GM19043 (cell line): ENCODE data around the gene IFT20.
"Not testable (repeated sequence)": the region's sequence is repeated elsewhere in the genome, so short reads cannot be mapped to it uniquely, and the experiment has no call there.

Source experiments
- ATAC-seq: cut with Tn5 transposase; IDR thresholded peaks from one replicate; pipeline ENCODE4 v1.9.1; 2021; ENCODE audit warnings: low read depth; ENCODE audit not compliant: unreplicated experiment

Gene IFT20

DNA sequence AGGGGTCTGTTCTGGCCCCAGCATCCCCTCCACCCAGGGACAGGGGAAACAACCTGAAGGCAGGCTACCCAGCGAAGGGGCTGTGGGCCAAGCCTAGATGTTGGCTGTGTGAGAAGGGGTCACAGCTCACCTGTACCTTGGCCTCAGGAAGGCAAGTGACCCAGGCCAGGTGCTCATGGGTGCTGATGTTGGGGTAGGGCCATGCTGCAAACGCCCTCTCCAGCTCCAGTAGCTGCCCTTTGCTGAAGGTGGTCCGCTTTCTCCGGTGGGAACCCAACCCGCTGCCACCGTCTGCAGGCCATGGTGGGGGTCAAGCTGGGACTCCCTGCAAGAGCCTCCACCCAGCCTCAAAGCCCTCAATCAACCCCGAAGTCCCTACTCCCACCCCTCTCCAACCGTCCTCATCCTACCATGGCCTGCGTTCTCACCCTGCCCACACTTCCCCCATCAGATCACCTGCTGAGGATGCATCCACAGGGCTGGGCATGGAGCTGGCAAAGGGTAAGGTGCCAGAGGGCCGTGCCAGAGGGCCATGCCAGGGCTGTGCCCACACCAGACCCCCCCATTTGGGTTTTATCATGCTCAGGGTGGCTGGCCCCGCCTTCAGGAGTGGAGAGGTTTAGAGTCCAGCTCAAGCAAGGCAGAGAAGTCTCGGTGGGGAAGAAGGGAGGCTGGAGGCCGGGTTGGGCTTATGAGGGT, 29.5 kb upstream of the IFT20 start, which contains the start of gene SEBOX:
SEBOX (minus strand) TSS at position 535 of the 699 bp plus-strand sequence; CDS start at position 487, 48 bp downstream.
- ATAC-seq = no peak

DNA sequence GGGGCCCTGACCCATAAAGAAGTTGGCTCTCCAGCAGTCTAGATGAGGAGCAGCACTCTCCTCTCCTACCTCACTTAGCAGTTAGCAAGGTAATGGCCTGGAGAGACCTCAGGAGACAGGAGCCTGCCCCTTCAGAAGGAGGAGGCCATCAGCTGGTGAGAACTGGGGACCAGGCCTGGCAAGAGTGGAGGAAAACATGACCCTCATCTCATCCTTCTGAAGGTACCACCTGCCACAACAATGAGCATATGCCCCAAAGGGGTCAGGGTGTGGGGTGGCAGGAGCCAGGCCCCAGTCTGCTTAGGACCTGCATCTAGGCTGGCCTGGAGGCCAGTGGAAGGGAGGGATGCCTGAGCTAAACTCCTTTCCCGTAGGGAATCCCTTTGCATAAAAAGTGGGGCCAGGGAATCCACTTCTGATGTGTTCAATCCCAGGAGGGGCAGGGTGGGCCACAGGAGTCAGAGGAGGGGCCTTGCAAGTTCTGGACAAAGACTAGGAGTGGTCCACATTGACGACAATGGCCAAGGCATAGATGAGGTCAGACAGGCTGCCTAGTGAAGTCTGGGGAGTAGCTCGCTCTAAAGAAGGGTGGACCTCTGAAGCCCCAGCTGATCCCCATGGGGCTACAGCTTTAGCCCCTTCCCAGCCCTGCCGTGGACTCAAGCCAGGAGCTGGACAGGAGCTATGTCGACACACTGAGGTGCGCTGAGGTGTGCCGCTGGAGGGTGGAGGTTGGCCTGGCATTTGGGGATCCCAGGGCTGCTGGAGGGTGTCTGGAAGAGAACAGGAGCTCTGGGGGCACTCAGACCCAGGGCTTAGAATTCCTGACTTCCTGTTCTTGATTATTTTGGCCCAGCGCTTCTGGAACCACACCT, 28.7 kb upstream of the IFT20 start:
- ATAC-seq = no peak

DNA sequence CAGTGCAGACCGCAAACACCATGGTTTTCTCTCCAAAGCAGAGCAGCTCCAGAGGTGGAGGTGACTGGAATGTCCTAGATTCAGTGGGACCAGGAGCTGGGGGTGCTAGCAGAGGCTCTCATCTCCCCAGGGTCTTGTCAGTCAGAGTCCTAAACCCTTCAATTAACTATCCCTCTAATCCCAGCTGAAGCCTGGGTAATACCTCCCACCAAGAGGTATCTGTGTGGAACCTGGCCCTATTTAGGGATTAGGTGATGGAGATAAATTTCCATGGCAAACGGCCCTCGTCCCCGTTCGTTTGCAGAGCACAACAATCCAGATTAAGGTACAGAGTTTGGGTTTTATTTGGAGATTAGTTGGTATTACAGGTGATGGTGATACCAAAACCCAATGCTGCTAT, 27.9 kb upstream of the IFT20 start:
- ATAC-seq = no peak

DNA sequence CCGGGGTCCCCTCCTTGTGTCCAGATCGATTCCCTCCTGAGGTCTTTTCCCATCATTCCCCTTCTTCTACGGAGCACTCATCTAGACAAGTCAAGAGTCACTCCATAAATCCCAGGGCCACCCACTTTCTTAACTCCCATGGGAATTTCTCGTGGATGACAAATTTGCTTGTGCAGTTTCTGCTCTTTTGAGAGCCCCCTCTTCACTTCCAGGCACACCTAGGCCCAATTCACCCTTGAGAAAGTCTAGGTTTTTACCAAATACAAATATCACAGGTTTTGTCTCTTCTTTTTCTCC, 22.6 kb upstream of the IFT20 start:
- no peak for ATAC-seq

DNA sequence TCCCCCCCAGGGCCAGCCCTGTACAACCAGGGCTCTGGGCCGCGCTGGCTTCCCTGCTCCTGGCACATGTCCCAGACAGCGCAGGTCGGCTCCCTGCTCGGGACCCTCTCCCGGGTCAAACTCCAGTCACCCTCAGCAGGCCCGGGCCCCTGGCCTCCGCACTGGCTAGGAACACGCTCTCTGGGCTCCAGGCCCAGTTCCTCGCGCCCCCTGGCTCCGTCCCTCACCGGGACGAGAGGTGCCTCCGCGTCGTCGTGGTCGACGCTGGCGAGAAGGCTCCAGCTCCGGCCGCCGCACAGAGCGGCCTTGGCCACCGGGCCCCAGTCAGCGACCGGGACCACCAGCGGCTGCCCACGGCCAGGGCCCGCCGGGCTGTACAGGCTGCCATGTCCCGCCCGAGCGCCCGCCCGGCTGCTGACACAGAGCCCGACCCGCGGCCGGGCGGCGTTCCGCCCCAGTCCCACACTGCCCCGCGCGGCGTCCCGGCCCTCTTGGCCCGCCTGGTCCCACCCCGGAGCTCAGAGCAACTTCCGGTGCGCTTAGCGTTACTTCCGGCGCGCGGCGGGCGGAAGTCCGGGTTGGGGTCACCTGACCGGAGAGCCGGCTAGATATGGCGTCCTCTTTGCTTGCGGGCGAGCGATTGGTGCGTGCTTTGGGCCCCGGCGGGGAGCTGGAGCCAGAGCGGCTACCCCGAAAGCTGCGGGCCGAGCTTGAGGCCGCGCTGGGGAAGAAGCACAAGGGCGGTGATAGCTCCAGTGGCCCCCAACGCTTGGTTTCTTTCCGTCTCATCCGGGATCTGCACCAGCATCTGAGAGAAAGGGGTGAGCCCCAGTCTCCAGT, 22.0 kb upstream of the IFT20 start, which contains the start of gene POLDIP2:
POLDIP2 (minus strand) TSS at position 467 of the 840 bp plus-strand sequence; CDS start at position 388, 79 bp downstream.
- ATAC-seq = peak; percentile 98

DNA sequence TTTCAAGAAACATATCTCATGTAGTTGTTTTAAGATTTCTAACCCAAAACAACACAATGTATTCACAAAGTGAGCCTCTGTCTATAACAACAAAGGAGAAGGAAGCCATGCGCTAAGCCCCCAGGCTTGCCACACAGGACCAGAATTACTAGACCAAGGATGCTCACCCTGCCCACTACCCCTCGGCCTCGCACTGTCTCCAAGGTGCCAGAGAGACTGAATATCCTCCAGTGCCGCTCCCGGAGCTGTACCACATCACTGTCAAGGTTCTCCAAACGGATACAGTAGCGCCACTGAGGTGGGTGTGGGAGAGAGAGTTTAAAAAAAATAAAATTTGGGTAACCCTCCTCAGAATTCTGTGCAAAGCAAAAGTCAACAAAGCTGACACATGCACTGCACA, 15.0 kb upstream of the IFT20 start:
- no peak for ATAC-seq

DNA sequence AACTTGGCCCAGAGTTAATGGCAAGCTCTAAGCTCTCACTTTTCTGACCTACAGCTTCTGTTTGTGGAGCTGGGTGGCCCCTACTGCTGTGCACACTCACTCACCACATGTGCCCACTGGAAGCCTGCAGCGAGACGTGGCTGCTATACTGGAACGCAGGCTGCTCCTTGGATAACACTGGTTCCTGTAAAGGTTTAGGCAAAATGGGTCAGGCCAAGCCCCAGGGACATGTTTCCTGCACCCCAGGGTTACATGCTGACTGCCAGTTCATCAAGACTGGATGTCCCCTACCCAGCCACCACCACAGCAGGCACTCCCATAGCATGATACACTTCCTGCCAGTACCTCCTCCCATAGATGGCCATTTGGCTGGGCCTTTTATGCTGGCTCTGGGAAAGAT, 13.7 kb upstream of the IFT20 start:
- ATAC-seq = no peak

DNA sequence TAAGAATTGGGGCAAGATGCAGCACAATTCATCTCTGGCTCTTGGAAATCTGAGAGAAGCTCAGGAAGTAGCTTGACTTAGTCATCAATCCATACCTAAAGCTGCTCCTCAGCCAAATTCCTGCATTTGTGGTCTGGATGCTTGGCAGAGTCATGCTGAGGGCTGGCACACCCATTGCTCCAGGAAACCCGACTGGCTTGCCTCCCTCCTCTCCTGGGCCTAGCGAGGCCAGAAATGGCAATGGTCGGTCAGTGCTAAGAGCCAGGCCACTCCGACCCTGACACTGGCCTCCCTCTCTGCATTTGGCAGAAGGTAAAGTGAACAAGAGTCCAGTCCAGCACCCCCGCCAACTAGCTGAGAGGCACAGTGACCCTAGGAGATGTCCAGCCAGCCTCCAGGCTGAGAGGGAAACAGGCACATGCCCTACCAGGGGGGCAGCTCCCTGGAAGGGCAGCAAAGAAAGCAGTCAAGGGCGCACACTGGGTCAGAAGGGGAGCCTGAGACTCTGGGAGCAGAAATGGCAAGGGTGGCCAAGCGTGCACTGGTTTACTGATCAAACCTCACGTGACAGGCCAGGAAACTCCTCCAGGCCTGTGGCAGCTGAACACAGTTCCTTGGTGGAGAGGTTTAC, 12.1 kb upstream of the IFT20 start:
- no peak for ATAC-seq

DNA sequence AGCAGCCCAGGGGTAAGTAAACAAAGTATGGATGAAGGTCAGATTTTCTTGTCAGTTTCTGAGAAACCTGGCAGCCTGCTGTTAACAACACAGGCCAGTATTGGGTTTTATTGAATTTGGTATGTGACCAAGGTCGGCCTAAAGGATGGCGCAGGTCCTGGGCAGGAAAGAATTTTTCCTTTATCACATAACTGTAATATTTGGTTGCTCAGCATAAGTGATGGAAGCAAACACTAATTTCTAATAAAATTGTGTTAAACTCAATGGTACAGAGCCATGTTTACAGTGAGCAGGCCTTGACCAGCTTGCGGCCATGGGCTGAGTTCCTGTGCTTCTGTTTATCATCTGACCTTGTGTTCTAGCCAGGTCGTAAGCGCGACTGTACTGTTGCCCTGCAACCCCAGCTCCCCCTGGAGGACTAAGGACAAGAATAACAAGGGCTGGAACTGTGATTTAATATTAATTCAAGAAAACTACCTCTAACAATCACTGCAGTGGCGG, 11.5 kb upstream of the IFT20 start:
- ATAC-seq = no peak

DNA sequence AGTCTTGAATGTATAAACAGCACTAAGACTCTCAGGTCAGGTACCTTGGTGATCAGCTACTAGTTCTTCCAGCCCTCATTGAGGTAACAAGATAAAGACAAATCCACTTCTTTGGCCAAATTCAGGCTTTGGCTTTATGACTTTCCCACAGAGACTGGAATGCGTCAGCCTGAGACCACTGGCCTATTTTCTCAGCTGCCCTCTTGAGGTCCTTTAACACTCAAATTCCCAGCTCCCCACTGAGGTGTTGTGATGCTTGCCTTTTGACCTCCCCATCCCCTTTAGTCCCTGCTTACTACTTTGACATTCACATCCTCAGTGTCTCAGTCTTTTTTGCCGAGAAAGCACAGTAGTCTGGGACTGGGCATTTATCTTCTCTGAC, 10.9 kb upstream of the IFT20 start:
- ATAC-seq = no peak

DNA sequence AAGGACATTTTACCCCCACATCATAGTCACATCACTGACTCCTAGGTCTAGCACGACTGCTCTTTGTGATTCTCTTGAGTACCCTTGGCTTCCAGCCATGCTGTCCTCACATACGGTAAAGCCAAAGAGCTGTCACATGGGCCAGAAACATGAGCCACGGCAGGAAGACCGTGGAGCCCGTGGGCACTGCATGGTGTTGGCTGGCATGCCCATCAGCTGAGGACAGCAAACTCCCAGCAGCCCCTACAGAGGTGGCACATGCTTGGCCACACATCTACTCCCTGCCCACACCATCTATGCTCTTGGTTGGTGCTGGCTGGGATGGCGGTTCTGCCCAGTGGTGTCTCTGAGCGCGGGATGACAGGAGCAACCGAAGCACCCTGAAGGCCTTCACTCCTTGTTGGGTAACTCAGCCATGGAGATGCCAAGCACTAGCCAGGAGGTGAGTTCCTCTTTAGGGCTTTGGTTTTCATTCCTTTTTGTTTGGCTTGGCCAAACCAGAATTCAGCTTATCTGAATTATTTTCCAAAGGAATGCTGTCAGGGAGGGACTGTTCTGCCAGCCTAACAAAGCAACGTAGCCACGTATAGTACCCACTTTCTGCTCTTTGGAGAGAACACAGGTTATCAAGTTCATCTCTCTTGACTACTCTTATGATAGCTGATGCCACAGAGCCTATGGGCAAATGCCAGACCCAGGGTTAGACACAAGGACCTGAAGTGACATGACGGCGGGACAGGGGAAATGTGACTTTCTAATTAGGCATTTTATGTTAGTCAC, 10.3 kb upstream of the IFT20 start:
- ATAC-seq = no peak

DNA sequence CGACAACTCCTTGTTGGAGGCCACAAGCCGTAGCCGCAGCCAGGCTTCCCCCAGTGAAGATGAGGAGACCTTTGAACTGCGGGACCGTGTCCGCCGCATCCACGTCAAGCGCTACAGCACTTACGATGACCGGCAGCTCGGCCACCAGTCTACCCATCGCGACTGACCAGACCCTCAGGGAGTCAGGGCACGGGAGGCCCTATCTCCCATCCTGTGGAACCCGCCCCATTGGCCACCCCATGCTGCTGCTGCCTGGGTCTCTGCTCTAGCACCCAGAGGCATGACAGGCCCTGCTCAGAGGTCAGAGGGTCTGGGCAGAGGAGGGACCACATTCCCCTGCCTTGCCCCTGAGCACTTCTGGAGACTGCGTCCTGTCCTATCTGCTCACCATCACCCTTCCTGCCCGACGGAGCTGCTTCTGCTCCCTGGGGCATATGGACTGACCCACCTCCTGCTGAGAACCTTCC, 9.2 kb upstream of the IFT20 start:
- ATAC-seq = no peak

DNA sequence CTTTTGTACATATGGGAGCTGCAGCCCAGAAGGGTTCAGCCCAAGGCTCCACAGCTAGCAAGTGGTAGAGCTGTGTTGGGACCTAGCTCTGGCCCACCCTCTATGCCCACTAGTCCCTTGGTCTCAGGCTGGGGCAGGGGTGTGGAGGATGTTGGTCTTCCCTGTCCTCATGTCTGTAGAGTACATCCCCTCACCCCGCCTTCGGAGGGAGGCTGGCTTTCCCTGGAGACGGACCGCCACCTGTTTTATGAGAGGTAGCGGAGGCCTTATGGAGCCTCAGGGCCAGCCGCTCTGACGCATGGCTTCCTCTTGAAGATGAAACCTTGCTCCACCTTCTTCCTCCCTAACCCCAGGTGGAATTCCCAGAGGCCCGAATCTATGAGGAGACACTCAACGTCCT, 8.7 kb upstream of the IFT20 start:
- ATAC-seq = no peak

DNA sequence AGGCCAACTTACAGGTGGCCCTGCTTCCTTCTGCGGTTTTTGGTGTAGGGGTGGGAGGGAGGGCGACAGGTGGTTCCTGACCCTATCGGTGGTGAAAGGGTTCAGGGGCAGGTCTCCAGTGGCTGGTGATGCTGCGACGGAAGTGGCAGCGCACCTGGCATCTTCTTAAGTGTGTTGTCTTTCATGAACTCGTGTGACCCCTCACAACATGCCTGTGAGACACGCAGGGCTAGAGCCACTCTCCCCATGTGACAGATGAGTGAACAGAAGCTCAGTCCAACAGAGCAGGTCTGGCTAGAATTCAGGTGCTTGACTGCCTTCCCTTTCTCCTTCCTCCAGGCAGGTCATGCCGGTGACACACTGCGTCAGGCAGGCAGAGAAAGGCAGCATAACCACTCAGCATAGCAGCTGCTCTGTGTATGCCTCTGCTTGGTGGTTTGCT, 8.2 kb upstream of the IFT20 start:
- no peak for ATAC-seq

DNA sequence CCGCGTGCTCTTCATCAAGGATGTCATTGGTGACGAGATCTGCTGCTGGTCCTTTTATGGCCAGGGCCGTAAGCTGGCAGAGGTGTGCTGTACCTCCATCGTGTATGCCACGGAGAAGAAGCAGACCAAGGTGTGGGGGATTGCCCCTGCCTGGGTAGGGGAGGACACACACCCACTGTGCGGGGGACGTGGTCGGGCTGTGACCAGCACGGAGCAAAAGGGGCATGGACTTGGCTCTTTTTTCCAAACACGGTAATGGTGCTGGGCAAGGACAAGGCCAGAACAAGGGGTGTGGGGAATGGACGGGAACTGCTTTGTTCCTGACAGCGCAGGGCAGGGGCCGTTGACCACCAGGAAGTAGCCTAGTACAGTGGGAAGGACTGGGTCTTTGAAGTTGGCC, 7.0 kb upstream of the IFT20 start:
- ATAC-seq = no peak

DNA sequence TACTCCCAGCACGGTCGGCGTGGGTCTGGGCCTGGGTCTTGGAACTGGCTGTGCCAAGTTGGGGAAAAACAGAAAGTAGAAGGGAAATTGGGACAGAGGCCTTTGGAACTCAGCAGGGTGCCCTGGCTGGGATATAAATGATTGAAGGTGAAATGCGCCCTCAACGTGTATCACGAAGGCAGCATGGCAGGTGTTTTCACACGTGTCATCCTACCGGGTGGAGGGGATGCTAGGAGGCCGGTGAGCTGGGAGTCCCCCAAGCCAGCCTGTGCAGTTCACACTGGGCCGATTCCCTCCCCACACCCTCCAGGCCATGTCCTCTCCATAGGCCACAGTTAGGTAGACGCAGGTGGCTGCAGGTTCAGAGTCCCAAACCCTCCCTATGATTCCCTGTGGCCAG, 6.2 kb upstream of the IFT20 start:
- no peak for ATAC-seq

DNA sequence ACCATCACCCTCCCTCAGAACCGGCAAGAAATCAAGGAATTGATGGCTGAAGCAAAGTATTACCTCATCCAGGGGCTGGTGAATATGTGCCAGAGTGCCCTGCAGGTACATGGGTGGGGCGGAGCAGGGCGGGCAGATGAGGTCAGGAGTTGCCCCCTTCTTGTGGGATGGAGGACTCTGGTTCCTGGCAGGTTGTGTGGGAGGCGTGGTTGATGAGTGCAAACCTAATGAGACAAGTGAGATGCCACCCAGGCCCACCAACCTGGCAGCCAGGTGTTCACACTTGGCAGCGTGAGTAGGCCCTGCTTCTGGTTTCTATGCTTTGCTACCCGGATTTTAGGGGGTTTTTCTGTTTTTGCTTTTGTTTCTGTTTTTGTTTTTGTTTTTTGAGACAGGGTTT, 5.1 kb upstream of the IFT20 start:
- ATAC-seq = no peak

DNA sequence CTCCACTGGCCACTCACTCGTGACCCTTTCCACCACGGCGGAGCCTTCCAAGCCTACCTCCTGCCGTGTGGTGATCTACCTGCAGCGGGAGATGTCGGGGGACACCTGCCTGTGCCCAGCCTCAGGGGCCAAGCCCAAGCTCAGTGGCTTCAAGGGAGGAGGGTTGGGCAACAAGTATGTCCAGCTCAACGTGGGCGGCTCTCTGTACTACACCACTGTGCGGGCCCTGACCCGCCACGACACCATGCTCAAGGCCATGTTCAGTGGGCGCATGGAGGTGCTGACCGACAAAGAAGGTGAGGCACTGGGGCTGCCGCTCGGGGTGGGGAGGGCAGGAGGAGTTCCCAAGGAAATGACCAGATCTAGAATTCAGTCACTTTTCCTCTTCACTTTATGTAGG, 4.2 kb upstream of the IFT20 start:
- ATAC-seq = no peak

DNA sequence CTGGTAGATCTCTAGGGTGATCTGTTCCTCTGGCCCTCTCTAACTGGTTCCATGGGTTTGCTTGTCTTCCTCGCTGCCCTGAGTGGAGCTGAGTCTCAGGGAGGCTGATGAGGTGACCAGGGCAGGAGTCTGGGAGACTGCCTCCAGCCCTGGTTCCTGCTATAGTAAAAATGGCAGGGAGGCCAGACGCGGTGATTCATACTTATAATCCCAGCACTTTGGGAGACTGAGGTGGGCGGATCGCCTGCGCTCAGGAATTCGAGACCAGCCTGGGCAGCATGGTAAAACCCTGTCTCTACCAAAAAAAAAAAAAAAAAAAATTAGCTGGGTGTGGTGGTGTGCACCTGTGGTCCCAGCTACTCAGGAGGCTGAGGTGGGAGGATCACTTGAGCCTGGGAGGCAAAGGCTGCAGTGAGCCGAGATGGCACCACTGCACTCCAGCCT, 3.5 kb upstream of the IFT20 start:
- not testable (repeated sequence) for ATAC-seq
